ENCODE measurements around the gene DPP6.

DPP6 gene

GRCh38 chr7:154688952-154689351, 636.8 kb downstream of the DPP6 start:
- H3K27ac ChIP-seq: no peak overlapping the region
- no peak overlapping the region for H3K4me3 ChIP-seq
- DNase-seq (ENCODE audit: low spot score): no peak
- TF ChIP-seq CTCF (IDR thresholded peaks at IDR 0.05): no peak

GRCh38 chr7:154690411-154690810, 638.2 kb downstream of the DPP6 start:
- TF ChIP-seq CTCF (IDR thresholded peaks at IDR 0.05): no peak
- Histone ChIP-seq H3K27ac (no peak overlapping the region), H3K4me3 (no peak overlapping the region)
- no peak for DNase-seq (ENCODE audit: low spot score)

- Histone ChIP-seq H3K4me3 (no peak overlapping the region), H3K27ac (no peak overlapping the region)
- TF ChIP-seq CTCF (IDR thresholded peaks at IDR 0.05): no peak
- DNase-seq (ENCODE audit: low spot score): no peak
Observed at GRCh38 chr7:154693661-154694060, 641.5 kb downstream of the DPP6 start.

- no peak for TF ChIP-seq CTCF (IDR thresholded peaks at IDR 0.05)
- DNase-seq (ENCODE audit: low spot score): no peak
- H3K27ac ChIP-seq: no peak overlapping the region
- no peak overlapping the region for H3K4me3 ChIP-seq
Observed at GRCh38 chr7:154695836-154696235, 643.6 kb downstream of the DPP6 start.

- DNase-seq (ENCODE audit: low spot score): no peak
- H3K27ac ChIP-seq: no peak overlapping the region
- TF ChIP-seq CTCF (IDR thresholded peaks at IDR 0.05): no peak
- no peak overlapping the region for H3K4me3 ChIP-seq
Observed at GRCh38 chr7:154696556-154696955, 644.4 kb downstream of the DPP6 start.

- DNase-seq (ENCODE audit: low spot score): no peak
- TF ChIP-seq CTCF (IDR thresholded peaks at IDR 0.05): no peak
- H3K4me3 ChIP-seq: no peak overlapping the region
- H3K27ac ChIP-seq: no peak overlapping the region
Observed at GRCh38 chr7:154698726-154699291, 646.6 kb downstream of the DPP6 start.

GRCh38 chr7:154699417-154699816, 647.2 kb downstream of the DPP6 start:
- H3K4me3 ChIP-seq: no peak overlapping the region
- DNase-seq (ENCODE audit: low spot score): no peak
- no peak overlapping the region for H3K27ac ChIP-seq
- TF ChIP-seq CTCF (IDR thresholded peaks at IDR 0.05): no peak

All from coronary artery (tissue), 2 donors.